ENCODE data around the gene FAM3C.
A peak's percentile ranks its signal among the peaks of the same experiment; 100 is the strongest.
"Not testable (repeated sequence)": the region's sequence is repeated elsewhere in the genome, so short reads cannot be mapped to it uniquely, and the experiment has no call there.

The FAM3C gene, protein sequence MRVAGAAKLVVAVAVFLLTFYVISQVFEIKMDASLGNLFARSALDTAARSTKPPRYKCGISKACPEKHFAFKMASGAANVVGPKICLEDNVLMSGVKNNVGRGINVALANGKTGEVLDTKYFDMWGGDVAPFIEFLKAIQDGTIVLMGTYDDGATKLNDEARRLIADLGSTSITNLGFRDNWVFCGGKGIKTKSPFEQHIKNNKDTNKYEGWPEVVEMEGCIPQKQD

GRCh38 chr7:121395961-121396757 lies at the start of gene FAM3C:
Gene FAM3C, minus strand, starts transcription at chr7:121396308. Its CDS starts 13,339 bp downstream, at chr7:121382969.
- intact Hi-C loops (cut with DNase I), result no loop called here
- peak; percentile 78 to 98 (median 88) for DNase-seq

DNA sequence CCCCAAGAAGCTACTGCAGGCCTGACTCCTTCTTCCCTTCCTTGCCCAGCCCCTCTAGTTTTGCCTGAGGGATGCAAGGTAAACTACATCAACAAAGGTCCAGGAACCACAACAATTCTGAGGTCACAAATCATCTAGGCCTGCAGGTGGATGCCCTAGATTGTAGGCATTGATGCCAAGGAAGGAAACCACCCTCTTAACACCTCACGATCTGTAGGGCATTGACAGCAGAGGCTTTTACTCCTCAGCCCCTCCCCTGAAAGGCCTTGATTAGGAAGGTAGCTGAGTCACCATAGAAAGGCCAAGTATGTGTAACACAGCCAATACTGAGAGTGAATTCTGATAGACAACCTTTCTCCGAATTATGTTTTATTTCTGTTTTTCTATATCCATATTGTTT lies 46.7 kb upstream of the FAM3C start:
- intact Hi-C loops (cut with DNase I), result no loop called here
- DNase-seq, result no peak

- DNase-seq, result peak in 2 of 10 donors; percentile 59 to 72
Observed at GRCh38 chr7:121440857-121441503, 44.9 kb upstream of the FAM3C start.

DNA sequence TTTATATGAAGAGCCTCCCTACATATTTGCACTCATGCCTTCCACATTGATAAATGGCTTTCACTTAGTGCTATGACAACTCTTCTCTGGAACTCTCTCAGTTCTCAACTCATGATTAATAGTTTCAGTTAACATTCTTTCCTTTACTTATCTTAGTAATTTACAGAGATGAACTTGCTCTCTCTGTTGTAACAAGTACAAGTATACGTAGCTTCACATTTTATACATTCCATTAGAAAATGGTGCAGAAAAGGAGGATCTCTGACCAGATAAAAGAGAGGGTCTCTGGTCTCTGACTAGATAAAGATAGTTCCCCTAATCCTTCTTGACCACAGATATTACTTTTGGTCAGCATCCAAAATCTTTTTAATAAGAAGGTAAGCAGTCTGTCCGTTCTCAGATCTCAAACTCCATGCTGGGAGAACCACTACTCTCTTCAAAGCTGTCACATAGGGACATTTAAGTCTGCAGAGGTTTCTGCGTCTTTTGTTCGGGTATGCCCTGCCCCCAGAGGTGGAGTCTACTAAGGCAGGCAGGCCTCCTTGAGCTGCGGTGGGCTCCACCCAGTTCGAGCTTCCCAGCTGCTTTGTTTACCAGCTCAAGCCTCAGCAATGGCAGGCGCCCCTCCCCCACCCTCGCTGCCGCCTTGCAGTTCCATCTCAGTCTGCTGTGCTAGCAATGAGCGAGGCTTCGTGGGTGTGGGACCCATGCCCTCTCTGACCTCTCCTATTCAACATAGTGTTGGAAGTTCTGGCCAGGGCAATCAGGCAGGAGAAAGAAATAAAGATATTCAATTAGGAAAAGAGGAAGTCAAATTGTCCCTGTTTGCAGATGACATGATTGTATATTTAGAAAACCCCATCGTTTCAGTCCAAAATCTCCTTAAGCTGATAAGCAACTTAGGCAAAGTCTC lies 42.2 kb upstream of the FAM3C start:
- intact Hi-C loops (cut with DNase I), result not testable (repeated sequence)
- peak in 9 of 10 donors; percentile 13 to 90 (median 39) for DNase-seq

More at GRCh38 chr7:121440857-121441503, 44.9 kb upstream of the FAM3C start:
- intact Hi-C loops (cut with DNase I), result no loop called here

GRCh38 chr7:121437470-121437869 lies 41.4 kb upstream of the FAM3C start:
- intact Hi-C loops (cut with DNase I), result no loop called here
- no peak for DNase-seq

DNA sequence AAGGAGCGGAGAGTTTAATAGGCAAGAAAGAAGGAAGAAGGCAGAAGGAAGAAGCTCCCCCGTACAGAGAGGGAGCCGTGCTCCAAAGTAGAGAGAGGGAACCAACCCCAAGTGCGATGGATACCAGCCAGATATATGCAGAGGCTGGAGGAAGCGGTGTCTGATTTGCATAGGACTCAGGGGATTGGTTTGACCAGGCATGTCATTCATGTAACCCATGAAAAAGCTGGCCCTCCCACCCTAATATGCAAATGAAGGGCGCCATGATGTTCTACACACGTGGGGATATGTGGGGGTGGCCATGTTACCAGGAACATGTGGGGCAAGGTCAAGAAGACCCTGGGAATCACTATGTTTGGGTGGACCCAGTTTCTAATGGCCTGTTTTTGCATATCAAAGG lies 40.6 kb upstream of the FAM3C start:
- DNase-seq, result no peak
- intact Hi-C loops (cut with DNase I), result no loop called here

GRCh38 chr7:121436136-121436535 lies 40.0 kb upstream of the FAM3C start:
- intact Hi-C loops (cut with DNase I), result no loop called here

GRCh38 chr7:121433775-121434174 lies 37.7 kb upstream of the FAM3C start:
- intact Hi-C loops (cut with DNase I), result no loop called here
- no peak for DNase-seq

More at GRCh38 chr7:121436136-121436535, 40.0 kb upstream of the FAM3C start:
- DNase-seq, result no peak

DNA sequence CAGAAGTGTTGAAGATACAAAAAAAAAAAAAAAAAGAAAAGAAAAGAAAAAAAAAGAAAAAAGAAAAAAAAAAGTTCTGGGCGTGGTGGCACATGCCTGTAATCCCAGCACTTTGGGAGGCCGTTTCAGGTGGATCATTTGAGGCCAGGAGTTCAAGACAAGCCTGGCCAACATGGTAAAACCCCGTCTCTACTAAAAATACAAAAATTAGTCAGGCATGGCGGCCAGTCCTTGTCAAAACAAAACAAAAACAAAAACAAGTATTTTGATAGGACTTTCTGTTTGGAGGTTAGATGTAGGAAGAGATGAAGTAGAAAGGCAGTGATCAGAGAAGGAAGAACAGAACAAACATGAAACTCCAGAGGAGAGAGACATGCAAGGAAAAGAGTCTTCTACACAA lies 36.4 kb upstream of the FAM3C start:
- intact Hi-C loops (cut with DNase I); DNase-seq: not testable (repeated sequence)

DNA sequence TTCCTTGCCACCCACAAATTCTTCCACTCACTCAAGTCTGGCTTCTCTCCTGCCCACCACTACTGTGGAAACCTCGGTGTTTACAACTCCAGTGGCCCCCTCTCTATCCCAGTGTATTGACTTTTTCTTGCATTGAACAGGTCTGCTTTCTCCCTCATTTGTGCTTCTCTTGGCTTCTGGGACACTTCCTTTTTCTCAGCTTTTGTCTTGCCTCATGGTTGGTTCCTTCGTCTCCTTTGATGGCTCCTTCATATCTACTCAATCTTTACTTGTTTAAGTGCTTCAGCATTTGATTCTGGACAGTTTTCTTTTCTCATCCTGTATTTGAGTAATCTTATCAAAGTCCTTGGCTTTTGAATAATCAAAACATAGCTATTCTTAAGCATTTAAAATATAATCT lies 35.9 kb upstream of the FAM3C start:
- no peak for DNase-seq
- intact Hi-C loops (cut with DNase I), result no loop called here

GRCh38 chr7:121431389-121431995 lies 35.4 kb upstream of the FAM3C start:
- intact Hi-C loops (cut with DNase I), result no loop called here
- no peak for DNase-seq

- DNase-seq, result no peak
Observed at GRCh38 chr7:121430558-121430957, 34.5 kb upstream of the FAM3C start.

DNA sequence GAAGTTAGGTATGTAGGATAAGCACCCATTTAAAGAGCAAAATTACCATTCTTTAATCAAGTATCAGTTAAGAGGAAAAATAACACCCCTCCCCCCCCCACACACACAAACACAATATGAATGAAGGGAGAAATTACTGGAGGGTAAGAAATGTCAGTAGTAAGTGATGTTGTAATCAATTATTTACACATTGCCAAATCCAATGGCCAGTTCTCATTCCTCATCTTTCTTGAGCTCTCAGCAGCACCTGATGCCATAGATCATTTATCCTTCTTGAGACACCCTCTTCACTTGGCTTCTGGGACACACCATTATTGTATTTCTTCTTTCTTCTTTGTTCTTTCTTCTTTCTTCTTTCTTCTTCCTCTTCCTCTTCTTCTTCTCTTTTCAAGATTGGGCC lies 33.7 kb upstream of the FAM3C start:
- intact Hi-C loops (cut with DNase I), result no loop called here
- no peak for DNase-seq

More at GRCh38 chr7:121430558-121430957, 34.5 kb upstream of the FAM3C start:
- intact Hi-C loops (cut with DNase I), result no loop called here

DNA sequence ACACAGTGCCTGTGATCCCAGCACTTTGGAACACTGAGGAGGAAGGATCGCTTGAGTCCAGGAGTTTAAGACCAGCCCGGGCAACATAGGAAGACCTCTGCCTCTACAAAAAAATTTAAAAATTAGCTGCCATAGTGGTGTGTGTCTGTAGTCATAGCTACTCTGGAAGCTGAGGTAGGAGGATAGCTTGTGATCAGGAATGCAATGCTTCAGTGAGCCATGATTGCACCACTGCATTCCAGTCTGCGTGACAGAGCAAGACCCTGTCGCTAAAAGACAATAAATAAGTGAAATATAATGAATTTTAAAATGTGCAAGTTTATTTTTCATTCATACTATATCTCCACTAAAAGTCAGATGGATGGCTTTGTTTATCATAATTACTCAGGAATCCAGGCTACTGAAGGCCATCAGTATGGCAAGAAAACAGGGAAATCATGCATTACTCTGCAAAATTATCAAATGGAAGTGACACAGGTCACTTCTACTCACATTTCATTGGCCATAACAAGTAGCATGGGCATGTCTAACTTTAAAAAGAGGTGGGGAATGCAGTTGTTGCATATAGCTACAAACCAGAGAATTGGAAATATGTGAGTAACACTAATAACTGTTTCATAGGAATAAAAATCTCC lies 32.9 kb upstream of the FAM3C start:
- intact Hi-C loops (cut with DNase I), result no loop called here
- DNase-seq, result no peak

GRCh38 chr7:121421743-121422142 lies 25.6 kb upstream of the FAM3C start:
- DNase-seq; intact Hi-C loops (cut with DNase I): not testable (repeated sequence)

- DNase-seq, result no peak
Observed at GRCh38 chr7:121420976-121421375, 24.9 kb upstream of the FAM3C start.

DNA sequence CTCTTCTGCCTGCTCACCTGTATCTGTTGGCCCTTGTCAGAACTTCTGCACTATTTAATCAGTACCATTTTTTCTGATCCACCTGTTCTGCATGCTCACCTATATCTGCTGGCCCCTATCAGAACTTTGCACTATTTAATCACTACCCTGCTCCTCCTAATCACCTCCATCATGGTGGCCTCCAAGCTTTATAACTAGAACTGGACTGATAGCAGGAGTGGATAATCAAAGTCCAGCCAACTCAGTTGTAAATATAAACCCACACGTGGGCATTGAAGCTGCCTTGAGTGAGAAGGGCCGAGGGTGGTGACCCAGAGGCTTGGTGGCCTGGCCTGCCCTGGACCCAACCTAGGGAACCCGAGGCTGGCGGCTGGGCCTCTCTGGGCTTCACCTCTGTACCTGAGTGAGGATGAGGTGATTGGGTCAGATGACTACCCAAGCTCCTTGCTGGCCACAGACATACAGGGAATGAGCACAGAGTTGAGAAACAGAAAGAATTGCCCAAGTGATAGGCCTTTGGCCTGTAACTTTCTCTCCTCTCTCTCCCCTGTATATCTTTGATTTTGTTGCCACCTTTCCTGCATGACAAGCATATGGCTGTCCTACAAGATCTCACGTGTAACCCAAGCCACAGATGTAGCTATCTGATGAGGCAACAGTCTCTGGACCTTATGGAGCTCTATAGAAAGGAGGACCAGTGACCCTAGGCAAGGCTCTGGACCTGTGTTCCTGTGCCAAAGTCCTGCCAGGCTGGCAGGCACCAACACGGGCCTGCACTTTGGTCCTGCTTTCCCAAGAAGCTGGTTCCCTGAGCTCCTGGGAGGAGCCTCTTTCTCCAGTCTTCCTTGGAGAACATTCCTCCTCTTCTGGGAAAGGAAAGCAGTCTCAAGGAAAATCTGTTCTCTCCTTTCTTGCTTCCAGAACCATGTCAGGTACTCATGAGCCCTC lies 23.4 kb upstream of the FAM3C start:
- intact Hi-C loops (cut with DNase I), result no loop called here
- DNase-seq, result peak in 1 of 10 donors; percentile 55

More at GRCh38 chr7:121420976-121421375, 24.9 kb upstream of the FAM3C start:
- intact Hi-C loops (cut with DNase I), result no loop called here

GRCh38 chr7:121416533-121416932 lies 20.4 kb upstream of the FAM3C start:
- intact Hi-C loops (cut with DNase I), result no loop called here
- DNase-seq, result no peak

Data from posterior cingulate gyrus (tissue), 11 donors.